IPS-15b (cell line): ENCODE data around the gene POTEM.
"Not testable (repeated sequence)": the region's sequence is repeated elsewhere in the genome, so short reads cannot be mapped to it uniquely, and the experiment has no call there.

Experiments used
- H3K27me3 ChIP-seq: one replicate; pipeline ENCODE4 v1.6.1; 2013; ENCODE audit warnings: low read length; ENCODE audit not compliant: control insufficient read depth, insufficient read depth
- H3K36me3 ChIP-seq: one replicate; pipeline ENCODE4 v1.6.1; 2013; ENCODE audit warnings: low read length; ENCODE audit not compliant: control insufficient read depth, insufficient read depth
- H3K4me1 ChIP-seq: one replicate; pipeline ENCODE4 v1.6.1; 2013; ENCODE audit warnings: mild to moderate bottlenecking, low read length; ENCODE audit not compliant: control insufficient read depth, insufficient read depth
- H3K4me3 ChIP-seq: one replicate; pipeline ENCODE4 v1.5.1; 2013; ENCODE audit warnings: low read depth, low read length
- H3K9ac ChIP-seq: one replicate; pipeline ENCODE4 v1.6.1; 2013; ENCODE audit warnings: low read depth, mild to moderate bottlenecking, low read length
- H3K9me3 ChIP-seq: one replicate; pipeline ENCODE4 v1.6.1; 2013; ENCODE audit warnings: mild to moderate bottlenecking, low read length; ENCODE audit not compliant: control insufficient read depth, insufficient read depth

Gene POTEM

GRCh38 chr14:19002566-19002965 is 35.3 kb downstream of the POTEM start:
- H3K9me3 ChIP-seq, H3K27me3 ChIP-seq, H3K36me3 ChIP-seq, H3K4me1 ChIP-seq, H3K4me3 ChIP-seq, H3K9ac ChIP-seq: not testable (repeated sequence)

- H3K27me3 ChIP-seq, H3K4me1 ChIP-seq, H3K9me3 ChIP-seq, H3K4me3 ChIP-seq, H3K36me3 ChIP-seq, H3K9ac ChIP-seq: not testable (repeated sequence)
Observed at GRCh38 chr14:19006490-19006889, 39.3 kb downstream of the POTEM start.

- not testable (repeated sequence) for H3K9ac ChIP-seq, H3K4me1 ChIP-seq, H3K27me3 ChIP-seq, H3K36me3 ChIP-seq, H3K9me3 ChIP-seq, H3K4me3 ChIP-seq
Observed at GRCh38 chr14:19007678-19008077, 40.4 kb downstream of the POTEM start.

- H3K9me3 ChIP-seq, H3K9ac ChIP-seq, H3K36me3 ChIP-seq, H3K4me1 ChIP-seq, H3K27me3 ChIP-seq, H3K4me3 ChIP-seq: not testable (repeated sequence)
Observed at GRCh38 chr14:19011029-19011428, 43.8 kb downstream of the POTEM start.

GRCh38 chr14:19011703-19012102 is 44.5 kb downstream of the POTEM start:
- H3K4me1 ChIP-seq, H3K36me3 ChIP-seq, H3K9ac ChIP-seq, H3K9me3 ChIP-seq, H3K4me3 ChIP-seq, H3K27me3 ChIP-seq: not testable (repeated sequence)

- H3K9me3 ChIP-seq, H3K27me3 ChIP-seq, H3K4me1 ChIP-seq, H3K36me3 ChIP-seq, H3K4me3 ChIP-seq, H3K9ac ChIP-seq: not testable (repeated sequence)
Observed at GRCh38 chr14:19015185-19015584, 48.0 kb downstream of the POTEM start.

- H3K9ac ChIP-seq, H3K4me1 ChIP-seq, H3K36me3 ChIP-seq, H3K27me3 ChIP-seq, H3K4me3 ChIP-seq, H3K9me3 ChIP-seq: not testable (repeated sequence)
Observed at GRCh38 chr14:19025080-19025589, 57.9 kb downstream of the POTEM start.

GRCh38 chr14:19026649-19027351 is 59.6 kb downstream of the POTEM start:
- not testable (repeated sequence) for H3K4me3 ChIP-seq, H3K9ac ChIP-seq, H3K4me1 ChIP-seq, H3K9me3 ChIP-seq, H3K36me3 ChIP-seq, H3K27me3 ChIP-seq

GRCh38 chr14:19027895-19028294 is 60.7 kb downstream of the POTEM start:
- not testable (repeated sequence) for H3K4me1 ChIP-seq, H3K9ac ChIP-seq, H3K4me3 ChIP-seq, H3K27me3 ChIP-seq, H3K9me3 ChIP-seq, H3K36me3 ChIP-seq

GRCh38 chr14:19036811-19037382 is 69.7 kb downstream of the POTEM start:
- not testable (repeated sequence) for H3K9ac ChIP-seq, H3K9me3 ChIP-seq, H3K4me3 ChIP-seq, H3K27me3 ChIP-seq, H3K4me1 ChIP-seq, H3K36me3 ChIP-seq

GRCh38 chr14:19038060-19038664 is 70.9 kb downstream of the POTEM start:
- H3K4me1 ChIP-seq, H3K9ac ChIP-seq, H3K4me3 ChIP-seq, H3K27me3 ChIP-seq, H3K9me3 ChIP-seq, H3K36me3 ChIP-seq: not testable (repeated sequence)

GRCh38 chr14:19038785-19039184 is 71.6 kb downstream of the POTEM start:
- H3K36me3 ChIP-seq, H3K9ac ChIP-seq, H3K9me3 ChIP-seq, H3K4me1 ChIP-seq, H3K4me3 ChIP-seq, H3K27me3 ChIP-seq: not testable (repeated sequence)
